A549 (cell line): ENCODE results near the gene PFDN1. TPM values are rescaled to one million over a fixed set of nuclear protein-coding genes. Genes with fewer than 3 reads are reported as not detected.

Experiments used
- ATAC-seq, 2 experiments: fragments of 200-7000 bp in 1 of 2; fragments of >200 bp in 1 of 2; cut with Nextera tagmentation in 1 of 2; cut with Tn5 transposase in 1 of 2; 3 replicates each; pipeline versions ENCODE4 v1.8.0 to v1.9.1; 2018 to 2020; ENCODE audit warnings: mild to moderate bottlenecking in 1 of 2, moderate library complexity in 1 of 2
- CTCF ChIA-PET: fragments of 300-600 bp; sonication (Branson Sonifier 250); formaldehyde crosslinking; extraction: SDS; loops from one replicate; lab custom pipeline; 2021; ENCODE audit warnings: antibody characterized with exemption, inconsistent platforms; lab: Yijun Ruan, JAX
- POLR2A ChIA-PET: fragments of 350-600 bp; formaldehyde crosslinking; extraction: SDS; loops from one replicate; lab custom pipeline; 2021; ENCODE audit warnings: antibody characterized with exemption, inconsistent platforms; lab: Yijun Ruan, JAX
- DNase-seq, 2 experiments: peaks; one replicate each; pipeline versions ENCODE4 v3.0.0 to v3.0.0-alpha.2; 2011 to 2016; ENCODE audit warnings: low read depth in 1 of 2, low spot score in 1 of 2
- FAIRE-seq: peaks from 2 replicates; lab custom pipeline; 2011; peaks lifted over from hg19 to GRCh38; lab: Jason Lieb, UNC
- H3K27ac ChIP-seq, 2 experiments: fragments of >200 bp; sonication (Bioruptor Twin); formaldehyde crosslinking; 3 replicates each; pipeline ENCODE4 v1.5.1; 2016 to 2017
- H3K4me1 ChIP-seq: fragments of >200 bp; sonication (Bioruptor Twin); formaldehyde crosslinking; 3 replicates; pipeline ENCODE4 v1.6.1; 2016
- H3K4me2 ChIP-seq: fragments of >200 bp; sonication (Bioruptor Twin); formaldehyde crosslinking; 3 replicates; pipeline ENCODE4 v1.6.1; 2016
- H3K4me3 ChIP-seq: fragments of >200 bp; sonication (Bioruptor Twin); formaldehyde crosslinking; 3 replicates; pipeline ENCODE4 v1.5.1; 2016
- H3K9me3 ChIP-seq: fragments of >200 bp; sonication (Bioruptor Twin); formaldehyde crosslinking; 3 replicates; pipeline ENCODE4 v1.6.1; 2016
- BHLHE40 ChIP-seq: IDR thresholded peaks from 2 replicates; pipeline ENCODE4 v1.6.1; 2012; ENCODE audit warnings: low read depth, low read length, inconsistent platforms
- CHD4 ChIP-seq: fragments of 200-600 bp; sonication (generic); IDR thresholded peaks from 2 replicates; pipeline ENCODE4 v1.6.1; 2016; ENCODE audit warnings: antibody characterized with exemption, mild to moderate bottlenecking, borderline replicate concordance
- EHF ChIP-seq: fragments of 250-450 bp; sonication (Bioruptor Pico); IDR thresholded peaks from 2 replicates; pipeline ENCODE4 v1.5.0; 2020; ENCODE audit warnings: mild to moderate bottlenecking
- EP300 ChIP-seq, 2 experiments: fragments of >200 bp; sonication (Bioruptor Twin); formaldehyde crosslinking; IDR thresholded peaks; 2 replicates in 1 of 2; 3 replicates in 1 of 2; pipeline ENCODE4 v1.6.1; 2016 to 2017
- ESRRA ChIP-seq: fragments of 150-350 bp; IDR thresholded peaks from 2 replicates; pipeline ENCODE4 v1.6.1; 2014; ENCODE audit warnings: mild to moderate bottlenecking, low read length, borderline replicate concordance
- FOSB ChIP-seq: fragments of 250-450 bp; sonication (Bioruptor Pico); IDR thresholded peaks from 2 replicates; pipeline ENCODE4 v1.5.0; 2020; ENCODE audit warnings: mild to moderate bottlenecking, moderate library complexity
- FOSL2 ChIP-seq, 2 experiments: fragments of 450-650 bp in 1 of 2; fragments of >200 bp in 1 of 2; sonication (Bioruptor Twin) in 1 of 2; formaldehyde crosslinking; IDR thresholded peaks; 2 replicates each; pipeline versions ENCODE4 v1.5.0 to v1.6.1; 2016 to 2020; ENCODE audit warnings: mild to moderate bottlenecking in 1 of 2, moderate library complexity in 1 of 2
- HOXB13 ChIP-seq: fragments of 250-450 bp; sonication (Bioruptor Pico); IDR thresholded peaks from 2 replicates; pipeline ENCODE4 v1.5.0; 2020; ENCODE audit warnings: low read depth, mild to moderate bottlenecking, moderate library complexity
- KDM5A ChIP-seq: fragments of 200-600 bp; sonication (generic); IDR thresholded peaks from 2 replicates; pipeline ENCODE4 v1.6.1; 2016; ENCODE audit warnings: antibody characterized with exemption, mild to moderate bottlenecking
- MAZ ChIP-seq: fragments of 150-350 bp; IDR thresholded peaks from 2 replicates; pipeline ENCODE4 v1.6.1; 2014; ENCODE audit warnings: antibody characterized with exemption, low read depth, low read length, borderline replicate concordance
- NFE2L2 ChIP-seq: fragments of 150-350 bp; conservative IDR thresholded peaks from 2 replicates; pipeline ENCODE4 v1.6.1; 2014; ENCODE audit warnings: low read length
- RARB ChIP-seq: fragments of 250-450 bp; sonication (Bioruptor Pico); IDR thresholded peaks from 2 replicates; pipeline ENCODE4 v1.8.0; 2021; ENCODE audit warnings: mild to moderate bottlenecking, moderate library complexity
- RCOR1 ChIP-seq: fragments of 150-350 bp; IDR thresholded peaks from 2 replicates; pipeline ENCODE4 v1.6.1; 2014; ENCODE audit warnings: antibody characterized with exemption, low read length, low read depth
- RNF2 ChIP-seq: fragments of 200-600 bp; sonication (generic); IDR thresholded peaks from 2 replicates; pipeline ENCODE4 v1.6.1; 2016; ENCODE audit warnings: low read depth, mild to moderate bottlenecking, antibody characterized with exemption, moderate library complexity, borderline replicate concordance
- ZNF302 ChIP-seq: fragments of 250-450 bp; sonication (Bioruptor Pico); IDR thresholded peaks from 2 replicates; pipeline ENCODE4 v1.9.0; 2021; ENCODE audit warnings: inconsistent platforms, mild to moderate bottlenecking, moderate library complexity
- ZSCAN20 ChIP-seq: fragments of 250-450 bp; sonication (Bioruptor Pico); IDR thresholded peaks from 2 replicates; pipeline ENCODE4 v1.8.0; 2022; ENCODE audit warnings: mild to moderate bottlenecking, moderate library complexity
- WGBS: methylation state at CpG from one replicate; pipeline ENCODE4 v1.1.6; 2017; ENCODE audit errors: missing lambda C conversion rate; 5-methylcytosine and 5-hydroxymethylcytosine counted together
- polyA plus RNA-seq, 4 experiments: library from polyadenylated mRNA; depleted of rRNA in 3 of 4; stranded (reverse); fragments of >200 nt; fragmentation: RNase III in 1 of 4; extraction: RNeasy Plus Mini Kit Qiagen cat#74134 plus additional on column Dnase treatment in 1 of 4; gene quantifications; 2 replicates in 3 of 4; 3 replicates in 1 of 4; pipeline ENCODE4 v1.2.3, GENCODE V29; 2011 to 2017
- TF ChIP-seq, protein P1 (sequence below): IDR thresholded peaks from 2 replicates; pipeline ENCODE4 v1.6.1; 2012
- TF ChIP-seq, protein P2 (sequence below): IDR thresholded peaks from 2 replicates; pipeline ENCODE4 v1.6.1; 2012
- TF ChIP-seq, protein P3 (sequence below): fragments of 250-450 bp; sonication (Bioruptor Pico); IDR thresholded peaks from 2 replicates; pipeline ENCODE4 v1.5.0; 2021; ENCODE audit warnings: mild to moderate bottlenecking, moderate library complexity, borderline replicate concordance
- TF ChIP-seq, protein P4 (sequence below): fragments of 250-450 bp; sonication (Bioruptor Pico); IDR thresholded peaks from 2 replicates; pipeline ENCODE4 v1.5.0; 2020; ENCODE audit warnings: low read depth, mild to moderate bottlenecking, moderate library complexity
- TF ChIP-seq, protein P5 (sequence below): fragments of >200 bp; sonication (Bioruptor Twin); formaldehyde crosslinking; IDR thresholded peaks from 2 replicates; pipeline ENCODE4 v1.6.1; 2016
- TF ChIP-seq, protein P6 (sequence below): fragments of 200-600 bp; sonication (generic); IDR thresholded peaks from 2 replicates; pipeline ENCODE4 v1.6.1; 2016; ENCODE audit warnings: antibody characterized with exemption, mild to moderate bottlenecking, moderate library complexity

Gene PFDN1
- polyA plus RNA-seq, 2 of the 4 experiments (the other 2 are of a cell fraction) = 90.4 to 201 TPM

DNA sequence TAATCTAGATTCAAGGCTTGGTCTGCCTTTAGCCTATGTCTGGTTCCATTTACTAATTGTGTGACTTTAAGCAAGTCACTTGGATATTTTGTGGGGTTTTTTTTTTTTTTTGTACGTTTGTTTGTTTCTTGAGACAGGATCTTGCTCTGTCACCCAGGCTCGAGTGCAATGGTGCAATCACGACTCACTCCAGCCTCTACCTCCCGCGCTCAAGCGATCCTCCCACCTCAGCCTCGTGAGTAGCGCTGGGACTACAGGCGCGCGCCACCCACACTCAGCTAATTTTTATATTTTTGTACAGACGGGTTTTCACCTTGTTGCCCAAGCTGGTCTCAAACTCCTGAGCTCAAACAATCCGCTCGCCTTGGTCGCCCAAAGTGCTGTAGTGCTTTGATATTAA lies 1.1 kb upstream of the PFDN1 start (continued):
- TF ChIP-seq MAZ = no peak
- no peak for TF ChIP-seq RARB (CRISPR knock-in tag)
- no peak for TF ChIP-seq EHF (CRISPR knock-in tag)
- no peak for TF ChIP-seq RNF2

DNA sequence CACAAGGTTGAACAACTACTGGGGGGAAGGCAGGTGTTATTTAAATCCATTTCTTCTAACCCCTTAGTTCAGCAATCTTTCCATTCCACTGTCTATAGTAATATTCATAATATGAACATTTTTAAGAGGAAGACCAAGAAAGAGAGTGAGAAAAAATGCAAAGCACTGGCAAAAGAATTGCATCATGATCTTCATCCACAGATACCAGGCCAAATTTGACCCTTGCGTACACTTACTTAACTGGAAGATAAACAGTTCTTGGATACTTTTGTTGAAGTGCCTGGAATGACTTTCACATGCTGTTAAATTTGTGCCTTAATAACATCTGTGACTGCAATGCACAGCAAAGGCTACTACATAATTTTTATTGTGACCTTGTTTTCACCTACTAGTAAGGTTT lies 1.8 kb downstream of the PFDN1 start:
- Histone ChIP-seq H3K27ac (no peak overlapping the region), H3K4me1 (peaks cover 49% of the 10 kb centered on the region), H3K4me3 (no peak overlapping the region), H3K9me3 (no peaks in the 10 kb centered on the region), H3K4me2 (peak overlapping the region; percentile 75)
- ATAC-seq (no peak), DNase-seq (no peak), FAIRE-seq (no peak)
- ChIA-PET POLR2A (no interaction called here), CTCF (interaction anchor here (1.7 to 2.0 kb wide), 2 partner anchors 45 to 60 kb away, joined by 4 to 6 read pairs; partner anchors contain the start of gene HBEGF)
- 92% methylated on average over 1 of the region's 1 CpG for WGBS
- TF ChIP-seq EP300 (IDR thresholded peaks at IDR 0.05) (no peak), FOSB (CRISPR knock-in tag) (no peak), HOXB13 (no peak)
- TF ChIP-seq, protein P1, sequence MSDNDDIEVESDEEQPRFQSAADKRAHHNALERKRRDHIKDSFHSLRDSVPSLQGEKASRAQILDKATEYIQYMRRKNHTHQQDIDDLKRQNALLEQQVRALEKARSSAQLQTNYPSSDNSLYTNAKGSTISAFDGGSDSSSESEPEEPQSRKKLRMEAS = no peak
- TF ChIP-seq, all 56 proteins: peak for 0

DNA sequence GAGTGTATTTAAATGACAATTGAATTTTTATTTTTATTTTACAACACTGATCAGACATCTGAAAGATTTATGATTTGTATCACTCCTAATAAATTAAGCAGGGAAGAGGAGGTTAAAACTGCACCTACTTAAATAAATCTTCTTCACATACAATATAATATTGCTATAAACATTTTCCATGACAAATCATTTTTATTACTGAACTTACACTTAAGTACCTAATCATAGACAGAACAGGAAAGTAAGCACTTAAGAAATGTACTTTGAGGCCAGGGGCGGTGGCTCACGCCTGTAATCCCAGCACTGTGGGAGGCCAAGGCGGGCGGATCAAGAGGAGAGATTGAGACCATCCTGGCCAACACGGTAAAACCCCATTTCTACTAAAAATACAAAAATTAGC lies 3.8 kb downstream of the PFDN1 start:
- ChIA-PET POLR2A (no interaction called here), CTCF (interaction anchor here (1.0 to 2.0 kb wide), 2 partner anchors 47 to 55 kb away, joined by 5 to 6 read pairs; partner anchors contain the start of gene HBEGF)
- no peak for TF ChIP-seq CHD4
- TF ChIP-seq KDM5A = no peak
- TF ChIP-seq FOSL2 (IDR thresholded peaks at IDR 0.05) = no peak
- TF ChIP-seq FOSL2 (CRISPR knock-in tag; IDR thresholded peaks at IDR 0.05) = no peak
- no peak for TF ChIP-seq RARB (CRISPR knock-in tag)
- ATAC-seq (no peak), DNase-seq (no peak), FAIRE-seq (no peak)
- peaks cover 70% of the 10 kb centered on the region for H3K4me1 ChIP-seq
- H3K27ac ChIP-seq = 0 out of 6 replicates have a peak overlapping the region, but pooled peaks of 1 of the 2 experiments have one; percentile 34
- no peaks in the 10 kb centered on the region for H3K9me3 ChIP-seq
- 0 out of 3 replicates have a peak overlapping the region, but pooled peaks have one; percentile 33 for H3K4me2 ChIP-seq
- WGBS = 75% methylated on average over 5 of the region's 5 CpGs
- no peak overlapping the region for H3K4me3 ChIP-seq

DNA sequence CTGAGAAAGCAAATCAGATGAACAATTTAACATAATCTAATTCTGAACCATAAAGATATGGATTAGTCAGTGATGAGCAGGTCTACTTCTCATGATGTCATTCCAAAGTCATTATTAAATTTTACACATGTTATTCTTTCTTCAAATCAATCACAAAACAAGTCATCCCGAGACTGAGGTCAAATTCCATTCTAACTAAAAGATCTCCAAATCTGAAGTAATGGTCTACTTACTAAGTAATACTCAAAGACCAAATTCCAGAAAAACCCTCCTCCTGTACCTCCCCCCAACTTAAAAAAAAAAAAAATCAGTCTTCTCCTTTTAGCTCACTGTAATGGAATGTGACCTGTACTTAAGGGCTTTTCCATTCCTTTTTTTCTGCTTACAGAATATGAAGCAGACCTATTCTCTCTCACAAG lies 4.7 kb downstream of the PFDN1 start:
- POLR2A ChIA-PET = no interaction called here
- 20% methylated on average over 1 of the region's 1 CpG for WGBS
- no peak for DNase-seq
- CTCF ChIA-PET = interaction anchor here (0.7 to 1.9 kb wide), 4 partner anchors 37 to 534 kb away, joined by 3 to 6 read pairs (median 3); partner anchors contain the start of gene HBEGF
- Histone ChIP-seq H3K4me2 (peak overlapping the region; percentile 33; the same call in 2 of the 3 replicates), H3K4me3 (no peak overlapping the region), H3K9me3 (no peaks in the 10 kb centered on the region), H3K27ac (no peak overlapping the region), H3K4me1 (peaks cover 73% of the 10 kb centered on the region)
- no peak for ATAC-seq
- TF ChIP-seq BHLHE40 (no peak), RCOR1 (no peak), NFE2L2 (no peak), CHD4 (no peak), ZNF302 (CRISPR knock-in tag) (no peak), ZSCAN20 (CRISPR knock-in tag) (no peak), ESRRA (no peak)
- TF ChIP-seq, protein P2, sequence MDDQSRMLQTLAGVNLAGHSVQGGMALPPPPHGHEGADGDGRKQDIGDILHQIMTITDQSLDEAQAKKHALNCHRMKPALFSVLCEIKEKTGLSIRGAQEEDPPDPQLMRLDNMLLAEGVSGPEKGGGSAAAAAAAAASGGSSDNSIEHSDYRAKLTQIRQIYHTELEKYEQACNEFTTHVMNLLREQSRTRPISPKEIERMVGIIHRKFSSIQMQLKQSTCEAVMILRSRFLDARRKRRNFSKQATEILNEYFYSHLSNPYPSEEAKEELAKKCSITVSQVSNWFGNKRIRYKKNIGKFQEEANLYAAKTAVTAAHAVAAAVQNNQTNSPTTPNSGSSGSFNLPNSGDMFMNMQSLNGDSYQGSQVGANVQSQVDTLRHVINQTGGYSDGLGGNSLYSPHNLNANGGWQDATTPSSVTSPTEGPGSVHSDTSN = no peak
- TF ChIP-seq, protein P3, sequence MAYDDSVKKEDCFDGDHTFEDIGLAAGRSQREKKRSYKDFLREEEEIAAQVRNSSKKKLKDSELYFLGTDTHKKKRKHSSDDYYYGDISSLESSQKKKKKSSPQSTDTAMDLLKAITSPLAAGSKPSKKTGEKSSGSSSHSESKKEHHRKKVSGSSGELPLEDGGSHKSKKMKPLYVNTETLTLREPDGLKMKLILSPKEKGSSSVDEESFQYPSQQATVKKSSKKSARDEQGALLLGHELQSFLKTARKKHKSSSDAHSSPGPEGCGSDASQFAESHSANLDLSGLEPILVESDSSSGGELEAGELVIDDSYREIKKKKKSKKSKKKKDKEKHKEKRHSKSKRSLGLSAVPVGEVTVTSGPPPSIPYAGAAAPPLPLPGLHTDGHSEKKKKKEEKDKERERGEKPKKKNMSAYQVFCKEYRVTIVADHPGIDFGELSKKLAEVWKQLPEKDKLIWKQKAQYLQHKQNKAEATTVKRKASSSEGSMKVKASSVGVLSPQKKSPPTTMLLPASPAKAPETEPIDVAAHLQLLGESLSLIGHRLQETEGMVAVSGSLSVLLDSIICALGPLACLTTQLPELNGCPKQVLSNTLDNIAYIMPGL = no peak
- TF ChIP-seq, protein P4, sequence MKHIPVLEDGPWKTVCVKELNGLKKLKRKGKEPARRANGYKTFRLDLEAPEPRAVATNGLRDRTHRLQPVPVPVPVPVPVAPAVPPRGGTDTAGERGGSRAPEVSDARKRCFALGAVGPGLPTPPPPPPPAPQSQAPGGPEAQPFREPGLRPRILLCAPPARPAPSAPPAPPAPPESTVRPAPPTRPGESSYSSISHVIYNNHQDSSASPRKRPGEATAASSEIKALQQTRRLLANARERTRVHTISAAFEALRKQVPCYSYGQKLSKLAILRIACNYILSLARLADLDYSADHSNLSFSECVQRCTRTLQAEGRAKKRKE = no peak
- TF ChIP-seq, protein P5, sequence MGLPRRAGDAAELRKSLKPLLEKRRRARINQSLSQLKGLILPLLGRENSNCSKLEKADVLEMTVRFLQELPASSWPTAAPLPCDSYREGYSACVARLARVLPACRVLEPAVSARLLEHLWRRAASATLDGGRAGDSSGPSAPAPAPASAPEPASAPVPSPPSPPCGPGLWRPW = no peak
- TF ChIP-seq, protein P6, sequence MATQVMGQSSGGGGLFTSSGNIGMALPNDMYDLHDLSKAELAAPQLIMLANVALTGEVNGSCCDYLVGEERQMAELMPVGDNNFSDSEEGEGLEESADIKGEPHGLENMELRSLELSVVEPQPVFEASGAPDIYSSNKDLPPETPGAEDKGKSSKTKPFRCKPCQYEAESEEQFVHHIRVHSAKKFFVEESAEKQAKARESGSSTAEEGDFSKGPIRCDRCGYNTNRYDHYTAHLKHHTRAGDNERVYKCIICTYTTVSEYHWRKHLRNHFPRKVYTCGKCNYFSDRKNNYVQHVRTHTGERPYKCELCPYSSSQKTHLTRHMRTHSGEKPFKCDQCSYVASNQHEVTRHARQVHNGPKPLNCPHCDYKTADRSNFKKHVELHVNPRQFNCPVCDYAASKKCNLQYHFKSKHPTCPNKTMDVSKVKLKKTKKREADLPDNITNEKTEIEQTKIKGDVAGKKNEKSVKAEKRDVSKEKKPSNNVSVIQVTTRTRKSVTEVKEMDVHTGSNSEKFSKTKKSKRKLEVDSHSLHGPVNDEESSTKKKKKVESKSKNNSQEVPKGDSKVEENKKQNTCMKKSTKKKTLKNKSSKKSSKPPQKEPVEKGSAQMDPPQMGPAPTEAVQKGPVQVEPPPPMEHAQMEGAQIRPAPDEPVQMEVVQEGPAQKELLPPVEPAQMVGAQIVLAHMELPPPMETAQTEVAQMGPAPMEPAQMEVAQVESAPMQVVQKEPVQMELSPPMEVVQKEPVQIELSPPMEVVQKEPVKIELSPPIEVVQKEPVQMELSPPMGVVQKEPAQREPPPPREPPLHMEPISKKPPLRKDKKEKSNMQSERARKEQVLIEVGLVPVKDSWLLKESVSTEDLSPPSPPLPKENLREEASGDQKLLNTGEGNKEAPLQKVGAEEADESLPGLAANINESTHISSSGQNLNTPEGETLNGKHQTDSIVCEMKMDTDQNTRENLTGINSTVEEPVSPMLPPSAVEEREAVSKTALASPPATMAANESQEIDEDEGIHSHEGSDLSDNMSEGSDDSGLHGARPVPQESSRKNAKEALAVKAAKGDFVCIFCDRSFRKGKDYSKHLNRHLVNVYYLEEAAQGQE = no peak
- no peak for FAIRE-seq
